GM12873 (cell line): ENCODE data around the gene APOA1.

Source experiments
- CTCF ChIP-seq: IDR thresholded peaks from 2 replicates; pipeline ENCODE4 v1.5.1; 2012; ENCODE audit warnings: low read depth, mild to moderate bottlenecking, moderate library complexity, low read length, control low read depth; ENCODE audit not compliant: insufficient read depth; ENCODE audit errors: missing control alignments

Gene APOA1

GRCh38 chr11:116875194-116875593, 37.8 kb upstream of the APOA1 start:
- no peak for TF ChIP-seq CTCF

GRCh38 chr11:116874251-116874650, 36.8 kb upstream of the APOA1 start:
- TF ChIP-seq CTCF, result no peak

- TF ChIP-seq CTCF, result no peak
Observed at GRCh38 chr11:116873381-116873780, 36.0 kb upstream of the APOA1 start.

GRCh38 chr11:116871248-116871647, 33.8 kb upstream of the APOA1 start:
- no peak for TF ChIP-seq CTCF

- no peak for TF ChIP-seq CTCF
Observed at GRCh38 chr11:116870054-116870453, 32.6 kb upstream of the APOA1 start.

- TF ChIP-seq CTCF, result no peak
Observed at GRCh38 chr11:116869610-116870009, 32.2 kb upstream of the APOA1 start.

- no peak for TF ChIP-seq CTCF
Observed at GRCh38 chr11:116868066-116868465, 30.6 kb upstream of the APOA1 start.
